EH (cell line): ENCODE data around the gene DNAI1.
A peak's percentile ranks its signal among the peaks of the same experiment; 100 is the strongest.
"Not testable (repeated sequence)": the region's sequence is repeated elsewhere in the genome, so short reads cannot be mapped to it uniquely, and the experiment has no call there.

ENCODE experiments used
- DNase-seq: peaks from one replicate; pipeline ENCODE4 v3.0.0-alpha.2; 2015; ENCODE audit warnings: low read depth

DNAI1 gene

DNA sequence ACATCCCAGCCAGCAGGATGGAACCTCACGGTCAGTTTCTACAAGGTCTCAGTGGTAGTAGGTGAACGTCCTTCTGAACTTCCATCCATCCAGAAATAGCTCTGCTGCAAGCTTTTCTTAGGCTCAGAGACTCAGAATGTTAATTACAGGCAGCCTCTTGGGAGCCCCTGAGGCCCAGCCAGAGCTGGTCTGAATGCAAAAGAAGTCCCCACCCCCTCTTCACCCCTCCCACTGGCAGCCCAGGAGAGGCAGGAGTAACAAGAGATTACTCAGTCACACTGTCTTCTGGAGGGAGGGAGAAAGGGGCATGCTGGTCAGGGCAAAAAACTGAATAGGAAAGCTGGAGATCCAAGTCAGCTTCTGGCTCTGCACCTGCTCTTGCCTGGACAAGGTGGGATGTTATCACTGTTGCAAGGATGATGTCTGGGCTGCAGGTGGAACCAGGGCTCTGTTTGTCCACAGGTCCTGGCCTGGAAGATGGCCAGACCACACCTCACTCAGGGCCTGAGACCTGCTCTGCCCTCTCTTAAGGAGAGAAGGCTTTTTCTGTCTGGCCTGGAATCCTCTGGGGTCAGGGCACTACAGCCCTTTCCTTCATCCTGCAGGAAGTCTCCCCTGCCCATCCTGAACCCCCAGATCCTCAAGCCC lies 55.1 kb downstream of the DNAI1 start:
- DNase-seq = peak; percentile 18

DNA sequence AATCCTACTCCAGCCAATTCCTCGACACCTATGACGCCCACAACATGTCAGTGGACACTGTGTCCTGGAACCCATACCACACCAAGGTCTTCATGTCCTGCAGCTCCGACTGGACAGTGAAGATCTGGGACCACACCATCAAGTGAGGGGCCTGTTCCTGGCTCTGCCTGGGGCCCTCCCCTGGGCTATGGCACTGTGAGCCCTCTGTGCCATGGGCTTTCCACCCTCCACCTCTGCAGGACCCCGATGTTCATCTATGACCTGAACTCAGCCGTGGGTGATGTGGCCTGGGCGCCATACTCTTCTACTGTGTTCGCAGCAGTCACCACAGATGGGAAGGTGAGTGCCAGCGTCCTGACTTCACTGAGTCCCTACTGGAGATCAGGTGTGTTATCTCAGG lies 55.8 kb downstream of the DNAI1 start:
- no peak for DNase-seq

DNA sequence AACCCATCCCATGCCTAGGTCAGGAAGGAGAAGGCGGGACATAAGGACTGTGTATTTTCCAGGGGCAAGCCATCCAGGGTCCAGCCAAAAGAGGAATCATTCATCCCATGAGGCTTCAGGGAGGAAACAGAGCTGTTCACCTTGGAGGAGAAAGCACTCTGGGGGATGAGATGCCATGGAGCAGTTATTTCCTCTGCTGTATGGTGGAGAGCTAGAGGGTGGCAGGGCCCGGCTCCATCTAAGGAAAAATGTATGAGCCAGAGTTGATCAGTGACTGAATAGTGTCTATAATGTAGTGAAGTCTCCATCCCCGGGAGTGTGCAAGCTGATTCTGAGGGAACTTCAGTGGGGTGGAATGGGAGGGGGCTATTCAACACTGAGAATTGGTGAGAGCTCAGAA lies 56.2 kb downstream of the DNAI1 start:
- no peak for DNase-seq

DNA sequence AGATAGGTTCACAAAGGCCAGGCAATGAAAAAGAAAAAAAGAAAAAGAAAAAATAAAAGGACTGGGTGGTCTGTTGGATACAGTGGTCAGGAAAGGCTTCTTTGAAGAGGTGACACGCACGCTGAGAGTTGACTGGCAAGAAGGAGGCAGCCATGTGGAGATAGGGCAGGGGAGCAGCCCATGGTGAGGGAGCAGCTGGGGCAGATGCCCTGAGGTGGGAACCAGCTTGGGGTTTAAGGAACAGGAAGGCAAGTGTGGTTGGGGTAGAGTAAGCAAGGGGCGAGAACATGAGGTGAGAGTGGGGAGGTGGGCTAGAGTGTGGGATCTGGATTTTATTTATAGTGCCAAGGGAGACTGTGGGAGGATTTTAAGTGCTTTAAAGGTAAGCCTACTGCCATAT lies 57.4 kb downstream of the DNAI1 start:
- DNase-seq = no peak

DNA sequence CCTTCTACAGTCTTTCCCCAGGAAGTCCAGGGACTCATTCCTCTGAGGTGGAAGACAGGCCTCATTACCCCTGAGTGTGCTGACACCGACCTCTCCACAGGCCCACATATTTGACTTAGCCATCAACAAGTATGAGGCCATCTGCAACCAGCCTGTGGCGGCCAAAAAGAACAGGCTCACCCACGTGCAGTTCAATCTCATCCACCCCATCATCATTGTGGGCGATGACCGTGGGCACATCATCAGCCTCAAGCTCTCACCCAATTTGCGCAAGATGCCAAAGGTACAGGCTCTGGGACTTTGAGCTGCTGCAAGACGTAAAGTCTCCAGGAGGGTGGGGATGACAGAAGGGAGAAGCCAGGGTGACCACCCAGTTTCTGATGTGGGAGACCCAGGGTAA lies 58.6 kb downstream of the DNAI1 start:
- no peak for DNase-seq

DNA sequence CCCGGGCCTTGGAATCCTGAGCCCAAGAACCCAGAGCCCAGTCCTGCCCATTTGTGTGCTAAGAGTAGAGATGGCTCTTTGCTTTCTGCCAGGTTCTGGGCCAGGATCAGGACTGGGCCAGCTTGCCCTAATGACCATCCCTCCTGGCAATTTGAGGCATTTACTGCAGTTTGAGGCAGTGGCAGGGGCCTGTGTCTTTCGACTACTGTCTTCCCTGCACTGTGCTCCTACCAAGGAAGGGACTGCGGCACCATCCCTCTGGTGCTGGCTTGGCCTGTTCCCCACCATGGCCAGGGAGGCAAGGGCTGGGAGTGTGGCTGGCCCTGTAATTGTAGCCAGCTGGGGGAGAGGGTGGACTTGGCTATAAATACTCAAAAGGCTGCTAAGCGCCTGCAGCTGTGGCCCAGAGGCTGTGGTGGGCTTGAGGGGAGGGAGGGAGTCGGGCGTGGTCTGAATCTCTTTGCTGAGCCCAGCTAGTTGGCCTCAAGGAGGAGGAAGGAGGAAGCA lies 59.6 kb downstream of the DNAI1 start:
- no peak for DNase-seq

DNA sequence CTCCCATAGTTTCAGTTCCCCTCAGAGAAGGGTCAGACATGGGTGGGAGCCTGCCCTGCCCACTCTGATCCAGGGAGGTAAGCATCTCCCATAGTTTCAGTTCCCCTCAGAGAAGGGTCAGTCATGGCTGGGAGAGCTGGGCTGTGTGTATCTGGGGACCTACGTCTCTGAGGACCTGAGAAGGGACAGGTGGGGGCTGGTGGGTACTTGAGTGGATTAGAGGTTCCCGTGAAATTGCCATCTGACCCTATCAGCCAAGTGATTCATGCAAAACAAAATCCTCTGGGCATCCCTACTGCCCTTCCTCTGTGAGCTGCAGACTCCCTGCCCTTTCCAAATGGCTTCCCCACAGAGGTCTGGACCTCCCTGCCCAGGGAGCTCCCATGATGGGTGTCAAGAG lies 60.3 kb downstream of the DNAI1 start:
- DNase-seq = no peak

DNA sequence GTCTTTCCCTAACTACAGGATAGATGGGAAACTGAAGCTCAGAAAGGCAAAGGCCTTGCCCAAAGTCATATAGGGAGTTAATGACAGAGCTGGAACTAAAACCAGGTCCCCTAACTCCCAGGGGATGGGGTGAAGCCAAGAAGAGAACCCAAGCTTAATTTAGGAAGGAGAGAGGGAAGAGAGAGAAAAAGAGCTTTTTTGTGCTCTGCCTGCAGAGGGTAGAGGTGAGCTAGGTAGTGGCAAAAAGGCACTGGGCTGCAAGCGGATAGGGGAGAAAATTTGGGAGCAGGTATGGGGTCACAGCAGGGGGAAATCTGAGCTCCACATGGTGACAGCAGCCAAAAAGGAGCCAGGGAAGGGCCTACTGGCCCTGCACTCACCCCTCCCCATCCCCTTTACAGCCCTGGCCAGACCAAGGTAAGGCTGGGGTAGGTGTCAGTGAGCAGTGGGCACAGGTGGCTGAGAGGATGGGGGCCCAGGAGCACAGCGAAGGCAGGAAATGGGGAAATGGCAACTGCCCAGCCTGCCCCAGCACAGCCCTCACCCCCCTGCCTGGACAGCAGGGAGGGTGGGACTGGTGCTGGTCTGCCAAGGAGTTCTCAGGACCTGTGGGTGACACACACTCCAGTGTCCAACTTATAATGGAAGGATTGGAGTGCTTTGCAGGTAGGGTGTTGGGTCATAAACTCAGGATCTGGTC lies 60.9 kb downstream of the DNAI1 start:
- DNase-seq = no peak

DNA sequence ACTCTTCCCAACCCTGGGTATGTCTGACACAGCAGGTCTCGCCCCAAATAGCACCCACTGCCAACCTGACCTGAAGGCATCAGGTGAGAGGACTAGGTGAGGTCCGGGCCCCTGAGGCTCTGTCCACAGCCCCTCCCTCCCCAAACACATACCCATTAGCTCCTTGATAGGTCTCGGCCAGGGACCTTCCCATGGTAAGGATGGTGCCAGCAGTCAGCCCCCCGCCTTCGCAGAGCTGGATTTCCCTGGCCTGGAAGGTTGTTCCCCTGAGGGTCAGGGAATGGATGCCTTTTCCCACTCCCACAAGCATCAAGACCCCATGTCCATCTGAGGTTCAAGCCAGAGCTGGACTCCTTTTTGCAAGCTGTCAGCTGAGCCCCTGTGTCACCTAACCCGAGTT lies 61.5 kb downstream of the DNAI1 start:
- DNase-seq = no peak

DNA sequence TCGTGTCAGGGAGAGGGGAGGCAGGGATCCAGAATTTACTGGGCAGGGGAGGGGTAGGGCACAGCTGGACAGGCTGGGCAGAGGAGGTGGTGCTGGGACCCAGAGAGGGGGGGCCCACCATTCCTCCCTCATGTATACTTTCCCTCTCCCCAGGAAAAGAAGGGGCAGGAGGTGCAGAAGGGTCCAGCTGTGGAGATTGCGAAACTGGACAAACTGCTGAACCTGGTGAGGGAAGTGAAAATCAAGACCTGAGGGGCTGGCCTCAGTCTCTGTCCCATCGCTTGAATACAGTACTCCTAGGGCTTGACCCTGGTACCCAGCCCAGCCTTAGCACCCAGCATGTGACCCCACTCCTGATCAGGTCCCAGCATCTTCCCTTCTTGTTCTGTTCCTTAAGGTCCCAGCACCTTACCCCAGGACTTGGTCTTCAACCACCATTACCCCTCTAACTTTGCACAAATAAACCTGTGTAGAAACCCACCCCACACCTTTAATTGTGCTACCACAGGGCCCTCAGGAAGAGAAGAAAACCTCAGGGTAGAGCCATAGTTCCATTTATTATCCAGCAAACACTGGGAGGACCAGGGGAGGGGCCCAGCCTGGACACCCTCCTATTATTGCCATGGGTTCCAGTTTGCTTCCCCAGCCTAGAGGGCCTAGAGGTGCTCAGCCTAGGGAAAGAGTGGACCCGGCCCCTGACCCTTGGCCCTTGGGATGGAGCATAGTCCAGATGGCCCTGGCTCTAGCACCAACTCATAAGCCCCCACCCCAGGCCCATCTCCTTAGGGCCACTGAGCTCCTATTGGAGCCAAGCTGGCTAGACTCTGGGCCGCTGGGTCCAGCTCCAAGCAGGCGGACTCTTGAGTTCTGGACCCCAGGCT lies 62.1 kb downstream of the DNAI1 start:
- no peak for DNase-seq

DNA sequence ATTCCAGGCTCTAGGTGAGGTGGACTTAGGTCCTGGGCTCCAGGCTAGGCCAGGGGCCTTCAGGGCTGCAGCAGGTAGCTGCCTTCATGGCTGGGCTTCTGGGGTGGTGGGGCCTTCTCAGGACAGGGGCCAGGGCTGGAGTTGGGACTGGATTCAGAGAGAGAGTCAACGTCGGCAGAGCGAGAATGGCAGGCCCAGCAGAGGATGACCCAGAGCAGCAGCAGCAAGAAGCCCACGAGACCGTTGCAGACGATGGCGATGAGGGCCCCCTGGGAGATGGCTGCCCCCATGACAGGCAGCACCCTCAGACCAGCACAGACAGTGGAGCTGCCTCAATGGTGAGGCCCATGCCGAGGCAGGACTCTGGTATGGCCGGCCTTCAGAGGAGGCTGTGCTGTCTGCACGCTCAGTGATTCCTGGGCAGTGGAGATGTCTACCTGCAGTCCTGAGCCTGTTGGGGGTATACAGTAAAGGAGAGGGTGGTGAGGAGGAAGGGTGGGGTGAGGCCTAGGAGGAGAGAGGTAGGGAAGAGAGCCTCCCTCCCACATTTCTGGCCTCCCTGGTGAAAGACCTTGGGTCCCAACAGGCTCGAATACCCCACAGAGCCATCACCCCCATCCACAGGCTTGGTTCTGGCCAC lies 62.9 kb downstream of the DNAI1 start:
- DNase-seq = no peak

DNA sequence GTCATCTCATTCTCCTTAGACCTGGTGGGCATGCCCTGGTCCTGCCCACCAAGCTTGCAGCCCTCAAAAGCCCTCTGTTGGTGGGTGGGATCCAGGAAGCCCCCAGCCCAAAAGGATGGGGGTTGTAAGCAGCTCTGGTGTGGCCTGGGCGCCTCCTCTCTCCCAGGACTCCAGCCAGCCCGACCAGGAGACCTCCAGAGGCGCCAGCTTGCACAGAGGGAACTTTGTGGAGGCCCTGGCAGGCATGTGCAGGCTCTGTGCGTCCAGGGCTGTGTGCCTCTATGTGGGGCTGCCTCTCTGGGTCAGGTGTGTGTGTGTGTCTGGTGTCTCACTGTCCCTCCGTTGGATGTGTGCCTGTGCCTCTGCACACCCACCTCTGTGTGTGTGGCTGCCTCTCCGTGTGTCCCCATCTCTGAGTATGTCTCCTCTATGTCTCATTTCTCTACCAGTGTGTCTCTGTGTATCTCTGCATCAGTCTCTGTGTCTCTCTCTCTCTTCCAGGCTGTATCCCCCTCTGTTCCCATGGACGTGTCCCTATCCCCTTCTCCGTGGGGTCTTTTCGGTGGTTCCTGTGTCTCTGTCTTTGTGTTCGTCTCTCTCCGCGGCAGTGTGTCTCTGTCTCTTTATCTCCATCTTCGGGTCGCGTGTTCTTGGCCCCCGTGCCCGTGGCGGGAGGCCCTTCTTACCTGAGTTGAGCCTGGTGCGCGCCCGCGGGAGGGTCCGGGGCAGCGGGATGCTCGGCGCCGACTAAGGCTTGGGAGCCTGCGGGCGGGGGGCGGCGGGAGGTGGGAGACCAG lies 63.7 kb downstream of the DNAI1 start:
- DNase-seq = no peak

DNA sequence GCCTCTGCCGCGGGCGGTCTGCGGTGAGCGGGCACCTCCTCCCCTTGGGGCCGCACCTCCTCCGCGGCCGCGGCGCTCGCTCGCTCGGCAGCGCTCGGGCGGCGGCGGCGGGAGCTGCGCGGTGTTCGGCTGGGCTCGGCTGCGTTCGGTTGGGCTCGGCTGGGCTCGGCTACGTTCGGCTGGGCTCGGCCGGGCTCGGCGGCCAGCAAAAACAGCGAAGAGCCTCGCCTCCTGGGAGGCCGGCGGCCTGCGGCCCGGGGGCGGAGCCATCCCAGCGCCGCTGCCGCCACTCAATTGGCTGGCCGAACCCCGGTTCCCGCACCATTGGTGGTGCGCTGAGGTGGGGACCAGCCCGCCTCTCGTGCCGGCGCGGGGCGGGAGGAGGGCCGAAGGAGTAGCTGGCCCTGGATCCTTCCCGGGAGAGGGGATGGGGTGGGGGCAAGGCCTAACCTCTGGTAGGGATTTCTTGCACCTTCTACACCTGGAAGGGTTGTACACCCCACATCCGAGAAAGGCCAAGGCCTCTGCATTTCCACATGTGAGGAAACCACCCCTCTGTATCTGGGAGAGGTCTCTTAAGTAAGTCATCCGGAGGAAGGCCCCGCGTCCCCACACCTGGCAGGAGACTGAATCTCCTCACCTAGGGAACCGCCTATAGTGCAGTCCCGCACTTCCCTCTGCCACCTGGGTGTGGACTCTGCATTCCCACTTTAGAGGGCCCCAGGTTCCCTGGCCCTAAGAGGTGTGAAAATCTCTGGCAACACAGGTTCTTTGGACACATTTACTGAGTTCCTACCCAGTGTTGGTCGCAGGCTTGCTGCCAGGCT lies 64.6 kb downstream of the DNAI1 start, which contains the start of gene ENHO:
Gene ENHO (minus strand): TSS at position 20 of the 827 bp plus-strand sequence. CDS start 1,295 bp downstream, outside the sequence.
- peak; percentile 89 for DNase-seq

DNA sequence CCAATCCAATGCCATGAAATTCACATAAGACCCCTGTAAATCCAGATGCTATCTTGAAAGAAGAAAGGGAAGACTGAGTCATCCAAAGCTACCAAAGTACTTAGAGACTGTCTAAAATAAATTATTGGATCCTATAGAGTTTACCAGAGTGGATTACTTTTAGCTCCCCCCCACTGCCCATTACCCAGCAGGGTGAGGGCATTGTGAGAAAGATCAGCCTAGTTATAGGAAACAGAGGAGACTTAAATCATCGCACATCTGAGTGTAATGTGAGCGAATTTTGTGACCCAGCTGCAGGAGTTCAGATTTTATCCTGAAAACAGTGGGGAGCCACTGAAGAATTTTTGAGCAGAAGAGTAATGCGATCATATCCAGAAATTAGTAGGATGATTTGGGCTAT lies 65.7 kb downstream of the DNAI1 start:
- no peak for DNase-seq

DNA sequence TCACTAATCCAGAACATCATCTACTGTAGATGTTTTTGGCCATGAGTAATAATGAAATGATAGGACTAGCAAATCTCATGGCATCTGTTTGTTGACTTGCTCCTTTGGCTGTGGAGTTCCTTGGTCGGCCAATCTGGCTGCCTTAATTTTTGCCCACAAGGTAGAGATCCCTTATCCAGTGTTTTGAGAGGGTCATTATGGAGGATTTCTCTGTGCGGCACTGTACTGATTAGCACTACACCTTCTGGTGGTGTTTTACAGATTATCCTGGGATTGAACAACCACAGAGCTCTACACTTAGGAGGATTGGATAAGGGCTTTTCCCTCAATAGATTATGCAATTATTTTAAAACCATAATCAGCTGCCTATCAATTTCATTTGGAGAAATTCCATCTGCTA lies 67.4 kb downstream of the DNAI1 start:
- DNase-seq = no peak

DNA sequence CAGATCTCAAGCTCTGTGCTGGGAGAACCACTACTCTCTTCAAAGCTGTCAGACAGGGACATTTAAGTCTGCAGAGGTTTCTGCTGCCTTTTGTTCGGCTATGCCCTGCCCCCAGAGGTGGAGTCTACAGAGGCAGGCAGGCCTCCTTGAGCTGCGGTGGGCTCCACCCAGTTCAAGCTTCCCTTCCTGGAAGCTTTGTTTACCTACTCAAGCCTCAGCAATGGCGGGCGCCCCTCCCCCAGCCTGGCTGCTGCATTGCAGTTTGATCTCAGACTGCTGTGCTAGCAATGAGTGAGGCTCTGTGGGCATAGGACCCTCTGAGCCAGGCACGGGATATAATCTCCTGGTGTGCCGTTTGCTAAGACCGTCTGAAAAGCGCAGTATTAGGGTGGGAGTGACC lies 73.4 kb downstream of the DNAI1 start:
- DNase-seq = not testable (repeated sequence)

DNA sequence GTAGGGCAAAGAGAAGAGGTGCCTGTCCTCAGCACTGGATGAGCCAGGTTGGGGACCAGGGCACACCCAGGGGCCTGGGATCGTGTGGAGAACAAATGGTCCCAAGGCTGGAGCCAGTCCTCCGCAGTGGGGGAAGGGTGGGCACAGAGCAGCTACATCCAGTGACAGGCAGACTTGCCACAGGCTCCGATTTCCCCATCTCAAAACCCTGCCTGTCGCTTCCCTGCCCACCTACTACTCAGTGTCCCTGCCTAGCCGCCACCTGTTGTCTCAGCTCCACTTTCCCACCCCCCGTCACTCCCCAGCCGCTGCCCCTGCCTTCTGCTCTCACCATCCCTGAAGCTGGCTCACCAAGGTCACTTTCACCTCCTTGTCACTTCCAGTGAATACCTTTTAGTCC lies 78.1 kb downstream of the DNAI1 start:
- no peak for DNase-seq

DNA sequence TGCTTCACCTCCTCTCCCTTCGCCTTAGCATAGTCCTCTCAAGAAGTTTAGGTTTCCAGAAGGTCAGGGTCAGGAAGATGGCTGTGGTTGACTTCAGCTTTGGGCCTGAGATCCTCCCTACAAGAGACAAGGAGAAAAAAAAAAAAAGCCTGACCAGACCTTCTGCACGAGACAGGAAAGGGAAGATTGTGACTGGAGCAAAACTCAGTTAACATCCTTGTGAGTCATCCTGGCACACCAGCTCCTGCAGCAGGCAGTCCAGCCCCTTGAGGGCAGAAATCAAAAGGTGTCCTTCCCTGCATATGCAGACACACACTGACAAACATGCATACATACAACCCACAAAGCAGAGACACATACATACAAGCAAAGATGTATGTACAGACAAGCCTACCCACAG lies 82.2 kb downstream of the DNAI1 start:
- peak; percentile 70 for DNase-seq

DNA sequence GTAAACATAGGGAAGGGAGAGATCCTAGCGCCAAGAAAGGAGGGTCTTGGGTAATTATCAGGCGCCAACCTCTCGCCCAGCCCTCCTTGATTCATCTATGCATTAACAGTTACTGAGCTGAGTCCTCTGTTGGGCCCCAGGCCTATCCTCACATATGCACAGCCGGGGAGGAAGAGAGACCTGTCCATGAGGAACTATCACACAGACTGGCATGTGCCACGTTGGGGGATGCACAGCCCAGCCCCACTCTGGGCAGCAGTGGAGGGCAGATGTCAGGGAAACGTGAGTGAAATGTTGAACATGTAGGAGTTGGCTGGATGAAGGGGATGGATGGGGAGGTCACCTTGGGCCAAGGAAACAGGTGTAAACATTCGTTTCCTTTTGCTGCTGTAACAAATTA lies 82.9 kb downstream of the DNAI1 start:
- DNase-seq = no peak

DNA sequence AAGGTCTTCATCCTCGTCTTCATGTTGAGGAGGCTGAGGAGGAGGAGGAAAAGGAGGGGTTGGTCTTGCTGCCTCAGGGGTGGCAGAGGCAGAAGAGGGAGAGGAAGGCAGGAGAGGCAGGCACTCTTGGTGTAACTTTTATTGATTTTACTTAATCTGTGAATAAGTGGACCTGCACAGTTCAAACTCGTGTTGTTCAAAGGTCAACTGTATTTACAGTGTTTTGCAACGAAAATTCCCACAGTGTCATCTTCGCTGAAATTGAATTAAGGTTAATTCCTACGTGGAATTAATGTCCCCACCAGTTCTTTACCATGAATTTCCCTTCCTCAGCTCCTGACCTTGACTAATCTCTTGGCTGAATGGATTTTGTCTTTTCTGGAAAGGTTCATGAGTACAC lies 85.4 kb downstream of the DNAI1 start:
- no peak for DNase-seq

DNA sequence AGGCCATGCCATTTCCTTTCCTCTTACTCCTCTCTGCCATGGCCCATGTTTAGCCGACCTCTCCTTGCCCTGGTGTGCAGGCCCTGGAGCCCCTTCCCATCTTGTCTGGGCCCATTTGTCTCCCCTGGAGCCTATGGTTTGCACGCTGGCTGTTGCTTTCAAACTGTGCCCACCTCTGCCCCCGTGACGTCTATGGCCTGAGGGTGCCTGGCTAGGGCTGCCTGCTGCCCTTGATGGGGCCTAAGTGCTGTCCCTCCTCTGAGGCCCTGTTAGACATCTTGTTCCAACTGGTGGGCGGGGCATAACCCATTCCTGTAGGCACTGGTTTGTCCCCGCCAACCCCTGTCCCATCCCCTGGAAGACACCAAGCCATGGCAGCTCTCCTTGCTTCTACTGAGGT lies 86.9 kb downstream of the DNAI1 start:
- no peak for DNase-seq
